ENCODE measurements around the gene THRB.

The THRB gene

GRCh38 chr3:24494618-24495325 is at the start of gene THRB:
Gene THRB, minus strand, starts transcription at chr3:24494850.
- peak; percentile 47 for DNase-seq

DNA sequence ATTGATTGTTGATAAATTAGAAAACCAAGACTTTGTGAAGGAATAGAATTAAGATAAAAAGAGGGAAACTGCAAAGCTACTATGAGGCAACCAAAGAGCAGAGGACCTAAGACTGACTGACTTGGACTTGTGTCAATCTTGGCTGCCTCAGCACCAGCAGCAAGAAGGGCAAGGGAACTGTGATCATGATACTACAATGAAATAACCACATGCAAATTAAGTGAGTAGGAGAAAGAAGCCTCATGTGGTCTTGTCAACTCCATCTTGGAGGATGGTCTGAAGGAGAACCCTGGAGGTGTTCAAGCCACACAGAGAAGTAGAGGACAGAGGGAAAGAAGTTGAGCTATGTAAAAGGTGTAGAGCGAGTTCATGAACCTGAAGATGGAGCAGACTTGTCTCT is 47.3 kb upstream of the THRB start:
- DNase-seq: no peak

DNA sequence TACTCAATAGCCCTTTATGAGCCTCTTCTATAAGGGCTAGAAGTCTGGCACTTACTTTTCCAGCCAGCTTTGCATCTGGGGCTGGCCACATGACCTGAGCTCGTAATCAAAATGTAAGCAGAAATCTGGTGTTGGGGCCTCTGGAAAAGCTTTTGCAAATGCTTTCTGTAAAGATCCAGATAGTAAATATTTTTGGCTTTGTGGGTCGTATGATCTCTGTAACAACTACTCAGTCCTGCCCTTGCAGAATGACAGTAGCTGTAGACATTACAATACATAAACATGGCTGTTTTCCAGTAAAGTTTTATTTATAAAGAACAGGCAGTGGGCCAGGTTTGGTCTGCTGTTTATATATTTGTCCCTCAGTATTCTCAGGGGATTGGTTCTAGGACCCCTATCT is 46.2 kb upstream of the THRB start:
- DNase-seq: no peak

GRCh38 chr3:24539699-24540098 is 45.0 kb upstream of the THRB start:
- DNase-seq: no peak

GRCh38 chr3:24538891-24539290 is 44.2 kb upstream of the THRB start:
- DNase-seq: no peak

DNA sequence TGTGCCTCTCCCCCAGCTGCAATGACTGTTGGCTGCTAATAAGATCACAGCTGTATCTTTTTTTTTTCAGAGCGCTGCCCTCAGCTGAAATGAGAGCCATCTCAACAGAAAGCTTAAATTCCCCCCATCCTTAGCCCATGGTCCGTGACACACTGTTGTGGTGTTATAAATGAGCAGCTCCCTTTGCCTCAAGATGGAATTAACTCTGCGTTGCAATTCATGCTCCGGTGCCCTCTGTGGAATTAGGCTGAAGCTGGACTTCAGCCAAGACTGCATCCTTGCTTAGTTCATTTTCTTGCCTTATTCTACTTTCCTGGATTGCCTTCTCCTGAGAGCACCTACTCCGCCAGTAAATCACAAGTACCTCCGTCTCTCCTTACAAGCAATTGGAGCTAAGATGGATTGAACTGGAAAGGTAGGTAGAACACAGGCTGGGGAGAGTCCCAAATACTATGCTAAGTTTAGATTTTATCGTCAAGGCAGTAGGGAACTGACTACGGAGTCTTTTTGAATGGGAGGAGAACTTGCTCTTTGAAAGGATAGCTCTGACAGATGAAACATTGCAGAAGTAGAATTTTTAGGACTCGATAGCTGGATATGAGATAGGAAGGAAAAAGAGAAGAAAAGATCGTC is 39.0 kb upstream of the THRB start:
- DNase-seq: no peak

GRCh38 chr3:24530471-24530870 is 35.8 kb upstream of the THRB start:
- DNase-seq: no peak

- DNase-seq: no peak
Observed at GRCh38 chr3:24529210-24529609, 34.6 kb upstream of the THRB start.

- no peak for DNase-seq
Observed at GRCh38 chr3:24526640-24527212, 32.1 kb upstream of the THRB start.

DNA sequence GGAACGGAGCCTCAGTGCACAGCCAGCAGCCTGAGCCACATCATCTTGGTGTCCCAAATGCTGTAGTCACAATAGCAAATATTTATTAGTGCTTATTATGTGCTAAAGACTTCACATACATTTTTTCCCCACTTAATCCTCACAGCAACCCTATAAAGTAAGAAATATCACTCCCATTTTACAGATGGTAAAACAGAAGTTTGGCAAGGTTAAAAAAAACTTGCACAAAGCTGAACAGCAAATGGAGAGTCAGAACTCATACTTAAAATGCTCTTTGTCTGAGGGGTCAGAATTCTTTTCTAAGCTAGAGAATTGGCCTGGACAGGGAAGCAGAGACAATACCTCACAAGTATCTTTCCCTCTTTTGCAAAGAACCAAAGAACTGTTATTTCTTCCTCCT is 30.9 kb upstream of the THRB start:
- no peak for DNase-seq

DNA sequence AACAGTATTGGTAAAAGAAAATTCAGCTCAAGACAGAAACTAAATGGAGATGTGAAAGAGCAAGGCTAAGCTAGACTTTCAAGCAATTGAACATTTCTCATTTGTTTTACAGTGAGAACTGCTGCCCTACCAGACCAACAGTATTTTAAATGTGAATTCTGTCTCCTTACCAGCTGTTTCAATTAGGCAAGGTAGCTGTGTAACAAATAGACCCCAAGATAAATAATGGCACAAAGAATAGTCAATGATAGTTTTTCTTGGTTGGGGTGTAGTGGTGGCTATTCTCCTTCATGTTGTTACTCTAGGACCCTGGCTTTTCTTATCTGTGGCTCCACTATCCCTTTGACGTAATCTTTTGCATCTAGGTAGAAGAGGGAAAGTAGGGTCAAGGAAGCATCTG is 30.4 kb upstream of the THRB start:
- DNase-seq: no peak

DNA sequence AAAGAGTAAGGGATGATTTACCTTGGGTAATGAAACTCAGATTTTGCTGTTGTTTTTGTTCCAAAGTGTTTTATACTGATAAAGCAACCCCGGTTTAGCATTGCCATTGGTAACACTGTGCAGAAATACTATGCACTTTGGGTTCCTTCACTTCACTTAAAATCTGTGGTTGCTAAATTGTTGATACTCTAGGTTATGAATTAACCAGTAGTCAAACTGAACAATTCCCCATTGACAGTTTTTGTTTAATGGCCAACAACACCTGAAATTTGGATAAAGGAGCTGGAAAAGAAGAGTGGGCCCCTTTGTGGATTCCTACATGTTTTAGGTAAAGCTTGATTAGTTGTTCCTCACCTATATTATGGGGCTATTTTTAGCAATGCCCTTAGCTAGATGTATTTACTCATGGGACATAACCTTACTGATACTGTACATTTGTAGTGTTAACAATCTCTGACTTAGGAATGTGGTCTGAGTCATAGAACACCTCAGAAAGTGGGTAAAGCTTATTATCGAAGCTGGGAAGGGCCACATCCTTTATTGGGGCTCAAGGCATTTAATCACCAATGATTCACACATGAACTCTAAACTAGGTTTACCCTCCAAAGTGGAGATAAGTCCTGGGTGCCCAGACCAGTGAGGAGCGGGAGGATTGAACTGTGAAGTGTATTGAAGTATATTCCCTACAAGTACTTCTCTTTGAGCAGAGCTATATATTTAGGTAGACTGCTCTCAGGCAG is 29.5 kb upstream of the THRB start:
- DNase-seq: peak; percentile 20

GRCh38 chr3:24523215-24523614 is 28.6 kb upstream of the THRB start:
- no peak for DNase-seq

- no peak for DNase-seq
Observed at GRCh38 chr3:24522146-24522579, 27.5 kb upstream of the THRB start.

DNA sequence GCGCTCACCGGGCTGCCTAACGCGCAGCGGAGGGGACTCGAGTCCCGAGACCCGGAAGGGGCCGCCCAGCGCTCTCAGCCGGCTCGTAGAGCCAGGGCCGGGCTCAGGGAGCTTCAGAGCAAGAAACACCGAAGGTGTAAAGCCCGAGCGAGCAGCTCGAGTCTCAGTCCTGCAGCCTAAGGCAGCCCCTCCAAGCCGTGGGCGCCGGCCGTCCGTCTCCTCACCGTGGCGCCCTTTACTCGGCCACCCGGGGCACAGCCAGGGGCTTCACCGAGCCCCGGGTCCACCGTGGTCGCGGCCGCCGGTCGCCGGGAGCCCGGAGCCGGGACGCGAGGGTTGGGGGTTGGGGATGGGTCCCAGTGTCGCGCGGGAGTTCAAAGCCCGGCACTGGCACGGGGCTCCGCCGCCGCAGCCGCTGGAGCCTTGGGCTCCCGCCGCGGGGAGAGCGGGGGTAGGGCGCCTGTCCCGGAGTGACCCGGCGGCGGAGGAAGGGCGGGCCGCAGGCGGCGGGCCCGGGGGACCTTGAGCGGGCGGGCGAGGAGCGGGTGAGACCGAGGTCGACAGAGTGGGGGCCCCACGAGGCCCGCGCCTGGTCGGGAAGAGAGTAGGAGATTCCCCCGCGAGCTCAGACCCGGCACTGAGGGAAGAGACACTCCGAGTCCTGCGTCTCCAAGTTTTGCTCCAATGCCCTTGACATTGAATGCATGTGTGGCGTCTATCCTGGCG is 26.9 kb upstream of the THRB start:
- DNase-seq: peak; percentile 39

DNA sequence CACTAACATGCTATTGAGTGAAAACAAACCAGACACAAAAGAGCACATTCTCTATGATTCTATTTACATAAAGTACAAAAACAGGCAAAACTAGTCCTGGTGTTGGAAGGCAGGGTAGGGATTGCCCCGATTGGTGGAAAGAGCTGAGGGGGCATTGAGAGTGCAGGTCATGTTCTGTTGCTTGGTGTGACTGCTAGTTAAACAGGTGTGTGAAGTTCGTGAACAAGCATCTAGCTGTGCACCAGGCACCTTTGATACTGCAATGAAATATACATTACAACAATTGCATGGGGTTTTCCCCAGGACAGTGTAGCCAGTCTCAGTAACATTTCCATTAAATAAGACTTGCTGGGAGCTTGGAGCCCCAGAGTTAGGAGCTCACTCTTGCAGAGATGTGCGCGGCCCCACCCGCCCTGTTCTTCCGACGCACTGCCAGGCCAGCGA is 26.3 kb upstream of the THRB start:
- no peak for DNase-seq

- no peak for DNase-seq
Observed at GRCh38 chr3:24520101-24520495, 25.4 kb upstream of the THRB start.

GRCh38 chr3:24519368-24520100 is 24.9 kb upstream of the THRB start:
- no peak for DNase-seq

GRCh38 chr3:24518990-24519367 is 24.3 kb upstream of the THRB start:
- DNase-seq: no peak

GRCh38 chr3:24514119-24514518 is 19.5 kb upstream of the THRB start:
- no peak for DNase-seq

GRCh38 chr3:24513463-24513862 is 18.8 kb upstream of the THRB start:
- no peak for DNase-seq

GRCh38 chr3:24512564-24513197 is 18.0 kb upstream of the THRB start:
- DNase-seq: no peak
